Skeletal muscle satellite cell (primary cell): ENCODE data around the gene TBCA.
A peak's percentile ranks its signal among the peaks of the same experiment; 100 is the strongest.
"Not testable (repeated sequence)": the region's sequence is repeated elsewhere in the genome, so short reads cannot be mapped to it uniquely, and the experiment has no call there.

Source experiments
- H3K27me3 ChIP-seq: 2 replicates; pipeline ENCODE4 v1.7.0; 2013; ENCODE audit warnings: low read length; ENCODE audit not compliant: control insufficient read depth, insufficient read depth
- H3K36me3 ChIP-seq: 2 replicates; pipeline ENCODE4 v1.7.0; 2013; ENCODE audit warnings: mild to moderate bottlenecking, control low read depth, low read length; ENCODE audit not compliant: insufficient read depth
- H3K4me1 ChIP-seq: 2 replicates; pipeline ENCODE4 v1.7.0; 2013; ENCODE audit warnings: low read length; ENCODE audit not compliant: control insufficient read depth, insufficient read depth
- H3K4me2 ChIP-seq: 2 replicates; pipeline ENCODE4 v1.7.0; 2013; ENCODE audit warnings: mild to moderate bottlenecking, low read length
- H3K4me3 ChIP-seq: 2 replicates; pipeline ENCODE4 v1.7.0; 2013; ENCODE audit warnings: low read length
- H3K9ac ChIP-seq: 2 replicates; pipeline ENCODE4 v1.7.0; 2013; ENCODE audit warnings: mild to moderate bottlenecking, low read depth, low read length, moderate library complexity
- H3K9me3 ChIP-seq: replicated peaks from 2 replicates; pipeline ENCODE4 v1.7.0; 2013; ENCODE audit warnings: mild to moderate bottlenecking, control low read depth, low read length

Gene TBCA

DNA sequence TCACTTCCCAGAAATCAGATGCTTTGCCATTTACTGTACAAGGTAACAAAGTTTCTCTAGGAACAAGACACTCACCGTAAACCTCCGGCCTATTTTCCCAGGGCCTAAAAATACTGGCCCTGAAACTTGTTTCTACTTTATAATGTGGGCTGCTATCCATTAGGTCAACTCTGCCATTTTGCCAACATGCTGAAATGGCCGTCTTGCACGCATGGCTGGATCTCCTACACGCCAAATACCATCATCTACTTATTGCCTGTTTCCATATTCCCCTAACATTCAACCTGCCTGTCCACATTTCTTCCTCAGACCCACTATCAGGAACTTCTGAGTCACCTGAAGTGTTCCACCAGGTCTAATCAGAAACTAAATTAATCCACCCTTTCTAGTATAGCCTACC is 4.7 kb downstream of the TBCA start:
- Histone ChIP-seq H3K4me1 (peaks cover 19% of the 10 kb centered on the region), H3K9ac (no peak overlapping the region), H3K9me3 (no peaks in the 10 kb centered on the region), H3K4me3 (no peak overlapping the region), H3K27me3 (no peaks in the 10 kb centered on the region), H3K36me3 (peaks cover 31% of the 10 kb centered on the region), H3K4me2 (no peak overlapping the region)

DNA sequence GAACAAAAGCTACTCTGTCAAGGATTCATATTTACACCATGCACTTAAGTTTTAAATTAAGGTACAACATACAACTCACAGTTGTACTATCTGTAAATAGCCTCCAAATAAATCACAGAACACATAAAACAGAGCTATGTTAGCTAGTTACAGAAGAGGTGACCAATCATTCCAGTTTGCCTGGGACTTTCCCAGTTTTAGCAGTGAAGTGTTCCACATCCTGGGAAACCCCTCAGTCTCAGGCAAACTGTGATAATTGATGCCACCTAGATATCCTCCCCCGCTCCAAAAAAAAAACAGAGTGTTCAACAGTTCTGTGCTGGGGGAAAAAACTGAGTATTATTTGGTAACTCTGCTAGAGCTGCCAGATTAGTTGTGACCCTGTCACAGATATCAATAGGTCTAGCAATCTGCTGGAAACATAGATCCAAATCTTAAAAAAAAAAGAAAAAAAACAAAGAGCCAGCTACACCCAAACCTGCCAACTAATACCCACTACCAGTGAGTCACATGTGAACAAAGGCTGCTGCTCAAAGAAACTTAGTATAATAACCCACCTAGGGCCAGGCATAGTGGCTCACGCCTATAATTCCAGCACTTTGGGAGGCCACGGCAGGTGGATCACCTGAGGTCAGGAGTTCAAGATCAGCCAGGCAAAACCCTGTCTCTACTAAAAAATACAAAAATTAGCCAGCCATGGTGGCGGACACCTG is 5.7 kb downstream of the TBCA start:
- Histone ChIP-seq H3K4me1 (peaks cover 18% of the 10 kb centered on the region), H3K4me2 (no peak overlapping the region), H3K9me3 (no peaks in the 10 kb centered on the region), H3K4me3 (no peak overlapping the region), H3K9ac (no peak overlapping the region), H3K36me3 (peaks cover 31% of the 10 kb centered on the region), H3K27me3 (no peaks in the 10 kb centered on the region)

DNA sequence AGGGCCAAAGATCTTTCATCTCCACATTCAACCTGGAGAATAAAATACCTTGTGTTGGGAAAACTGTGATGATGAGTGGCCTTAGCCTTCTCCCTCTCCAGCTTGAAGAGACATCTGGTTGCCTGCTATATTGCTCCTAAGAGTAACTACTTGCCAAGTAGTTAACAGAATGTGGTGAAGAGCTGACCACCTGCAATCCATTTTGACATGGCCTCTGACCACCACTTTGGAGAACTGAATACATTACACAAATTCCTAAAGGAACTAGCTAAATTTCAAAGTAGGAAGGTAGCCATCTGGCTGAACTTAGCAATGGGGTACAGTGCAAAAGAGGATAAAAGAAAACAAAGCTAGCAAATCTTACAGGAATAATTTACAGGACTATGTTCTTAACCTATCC is 7.2 kb downstream of the TBCA start:
- Histone ChIP-seq H3K4me3 (no peak overlapping the region), H3K4me2 (no peak overlapping the region), H3K4me1 (peaks cover 6% of the 10 kb centered on the region), H3K27me3 (no peaks in the 10 kb centered on the region), H3K9ac (no peak overlapping the region), H3K9me3 (no peaks in the 10 kb centered on the region), H3K36me3 (peaks cover 30% of the 10 kb centered on the region)

DNA sequence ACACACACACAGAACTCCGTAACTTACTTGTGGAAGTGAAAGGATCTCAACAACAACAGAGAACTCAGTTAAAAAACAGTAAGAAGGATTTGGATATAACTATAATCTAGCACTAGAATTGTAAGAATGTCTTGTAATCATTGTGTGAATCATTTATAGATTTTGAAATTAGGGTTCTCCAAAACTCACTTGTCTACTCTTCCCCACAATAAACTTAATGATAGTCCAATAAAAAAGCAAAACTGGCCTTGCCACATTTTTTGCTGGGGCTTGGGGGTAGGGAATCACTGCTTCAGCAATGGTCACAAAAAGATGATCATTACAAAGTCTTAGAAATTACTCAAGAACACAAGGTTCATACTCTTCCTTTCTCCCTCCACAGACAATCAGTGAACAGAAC is 8.8 kb downstream of the TBCA start:
- no peak overlapping the region for H3K9ac ChIP-seq
- H3K4me1 ChIP-seq = no peaks in the 10 kb centered on the region
- H3K9me3 ChIP-seq = no peaks in the 10 kb centered on the region
- H3K4me3 ChIP-seq = no peak overlapping the region
- no peaks in the 10 kb centered on the region for H3K27me3 ChIP-seq
- H3K36me3 ChIP-seq = peaks cover 29% of the 10 kb centered on the region
- H3K4me2 ChIP-seq = no peak overlapping the region

DNA sequence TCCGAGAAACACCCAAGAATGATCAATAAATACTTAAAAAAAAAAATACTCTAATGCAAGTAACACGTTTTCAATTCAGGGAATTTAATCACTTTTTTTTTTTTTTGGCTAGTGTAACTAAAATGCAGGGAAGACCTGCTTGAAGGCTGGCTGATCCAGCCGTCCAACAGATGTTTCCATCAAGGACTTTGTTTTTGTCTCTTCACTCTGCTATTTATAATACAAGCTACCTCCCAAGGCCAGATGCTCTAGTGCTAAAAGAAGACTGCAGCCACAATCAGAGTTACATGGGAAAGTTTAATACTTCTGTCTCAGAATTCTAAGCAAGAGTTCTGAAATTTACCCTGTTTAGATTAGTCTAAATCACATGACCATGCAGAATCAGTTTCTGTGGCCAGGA is 14.5 kb downstream of the TBCA start:
- H3K9ac ChIP-seq = no peak overlapping the region
- peaks cover 2% of the 10 kb centered on the region for H3K36me3 ChIP-seq

DNA sequence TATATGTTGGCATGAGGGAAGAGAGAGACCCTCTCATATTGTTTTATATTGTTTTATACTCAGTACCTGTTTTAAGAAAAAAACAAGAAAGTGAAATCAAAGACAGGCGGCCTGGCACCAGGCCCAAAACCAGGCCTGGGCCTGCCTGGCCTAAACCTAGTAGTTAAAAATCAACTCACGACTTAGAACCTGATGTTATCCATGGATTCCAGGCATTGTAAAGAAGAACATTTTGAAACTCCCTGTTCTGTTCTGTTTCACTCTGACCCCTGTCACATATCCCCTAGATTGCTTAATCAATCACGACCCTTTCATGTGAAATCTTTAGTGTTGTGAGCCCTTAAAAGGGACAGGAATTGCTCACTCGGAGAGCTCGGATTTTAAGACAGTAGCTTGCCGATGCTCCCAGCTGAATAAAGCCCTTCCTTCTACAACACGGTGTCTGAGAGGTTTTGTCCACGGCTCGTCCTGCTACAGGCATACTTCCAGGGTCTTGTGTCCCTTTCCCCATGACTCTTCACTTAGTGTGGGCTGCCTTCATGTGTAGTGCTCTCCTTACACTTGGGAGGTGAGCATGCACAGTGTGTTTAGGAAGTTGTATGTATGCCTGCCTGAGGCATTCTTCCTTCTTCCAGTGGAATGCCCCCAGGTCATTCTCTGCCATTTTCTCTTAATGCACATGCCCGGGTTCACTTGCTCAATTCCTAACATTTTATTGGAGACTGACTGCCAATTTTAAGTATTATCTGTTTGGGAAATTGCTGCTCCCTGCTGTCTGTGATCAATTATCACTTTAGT is 17.8 kb downstream of the TBCA start:
- no peaks in the 10 kb centered on the region for H3K27me3 ChIP-seq
- H3K4me2 ChIP-seq = no peak overlapping the region
- H3K9ac ChIP-seq = no peak overlapping the region
- H3K36me3 ChIP-seq = peaks cover 1% of the 10 kb centered on the region
- H3K4me1 ChIP-seq = no peaks in the 10 kb centered on the region
- H3K4me3 ChIP-seq = no peak overlapping the region
- H3K9me3 ChIP-seq = no peaks in the 10 kb centered on the region

More for the DNA sequence above, 14.5 kb downstream of the TBCA start:
- Histone ChIP-seq H3K9me3 (no peaks in the 10 kb centered on the region), H3K4me2 (no peak overlapping the region), H3K4me1 (no peaks in the 10 kb centered on the region), H3K27me3 (no peaks in the 10 kb centered on the region), H3K4me3 (no peak overlapping the region)

DNA sequence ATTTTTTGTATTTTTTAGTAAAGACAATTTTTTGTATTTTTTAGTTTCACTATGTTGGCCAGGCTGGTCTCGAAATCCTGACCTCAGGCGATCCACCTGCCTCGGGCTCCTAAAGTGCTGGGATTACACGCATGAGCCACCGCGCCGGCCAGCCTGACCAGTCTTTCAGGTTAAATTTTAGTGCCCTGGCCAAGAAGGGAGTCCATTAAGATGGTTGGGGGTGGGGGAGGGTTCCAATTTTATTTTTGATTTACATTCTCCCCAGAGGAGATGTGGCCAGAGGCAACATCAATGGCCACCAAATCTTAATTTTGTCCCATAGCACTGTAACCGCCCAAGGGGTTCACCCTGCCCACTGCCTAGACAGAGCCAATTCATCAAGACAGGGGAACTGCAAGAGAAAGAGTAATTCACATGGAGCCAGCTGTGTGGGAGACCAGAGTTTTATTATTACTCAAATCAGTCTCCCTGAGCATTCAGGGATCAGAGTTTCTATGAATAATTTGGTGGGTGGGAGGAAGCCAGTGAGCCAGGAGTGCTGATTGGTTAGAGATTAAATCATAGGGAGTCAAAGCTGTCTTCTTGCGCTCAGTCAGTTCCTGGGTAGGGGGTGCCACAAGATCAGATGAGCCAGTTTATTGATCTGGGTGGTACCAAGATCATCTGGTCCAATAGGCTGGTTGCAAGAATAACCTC is 24.7 kb downstream of the TBCA start:
- Histone ChIP-seq H3K27me3 (no peaks in the 10 kb centered on the region), H3K4me3 (no peak overlapping the region), H3K9ac (no peak overlapping the region), H3K4me2 (no peak overlapping the region), H3K36me3 (no peaks in the 10 kb centered on the region), H3K4me1 (no peaks in the 10 kb centered on the region), H3K9me3 (no peaks in the 10 kb centered on the region)

DNA sequence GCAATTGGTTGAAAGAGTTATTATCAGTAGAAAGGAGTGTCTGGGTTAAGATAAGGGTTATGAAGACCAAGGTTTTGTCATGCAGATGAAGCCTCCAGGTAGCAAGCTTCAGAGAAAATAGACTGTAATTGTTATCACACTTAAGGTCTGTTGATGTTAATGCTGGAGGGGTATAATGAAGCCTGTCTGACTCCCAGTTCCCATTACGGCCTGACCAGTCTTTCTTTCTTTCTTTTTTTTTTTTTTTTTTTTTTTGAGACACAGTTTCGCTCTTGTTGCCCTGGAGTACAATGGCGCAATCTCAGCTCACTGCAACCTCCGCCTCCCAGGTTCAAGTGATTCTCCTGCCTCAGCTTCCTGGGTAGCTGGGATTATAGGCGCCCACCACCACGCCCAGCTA is 25.2 kb downstream of the TBCA start:
- not testable (repeated sequence) for H3K9me3 ChIP-seq, H3K36me3 ChIP-seq, H3K9ac ChIP-seq, H3K4me2 ChIP-seq, H3K4me1 ChIP-seq, H3K27me3 ChIP-seq, H3K4me3 ChIP-seq

DNA sequence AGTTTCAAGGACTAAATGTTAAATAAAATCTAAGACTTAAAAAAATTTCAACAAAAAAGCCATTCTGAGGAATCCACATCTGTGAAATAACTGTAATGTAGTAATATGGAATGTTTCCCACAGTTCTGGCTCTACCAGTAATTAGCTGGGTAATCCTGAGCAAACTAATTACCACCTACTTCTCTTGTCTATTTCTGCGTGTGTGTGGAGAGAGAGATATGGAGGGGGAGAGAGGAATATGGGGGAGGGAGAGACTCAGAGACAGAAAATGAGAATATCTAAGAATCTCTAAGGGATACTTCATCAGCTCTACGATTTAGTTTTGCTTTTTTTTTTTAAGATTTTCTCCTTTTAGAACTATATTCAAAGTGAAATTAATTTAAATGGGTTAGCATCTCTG is 28.0 kb downstream of the TBCA start:
- H3K36me3 ChIP-seq = no peaks in the 10 kb centered on the region
- no peak overlapping the region for H3K4me2 ChIP-seq
- no peak overlapping the region for H3K4me3 ChIP-seq
- peaks cover 9% of the 10 kb centered on the region for H3K4me1 ChIP-seq
- H3K9ac ChIP-seq = no peak overlapping the region
- H3K27me3 ChIP-seq = no peaks in the 10 kb centered on the region
- no peaks in the 10 kb centered on the region for H3K9me3 ChIP-seq

DNA sequence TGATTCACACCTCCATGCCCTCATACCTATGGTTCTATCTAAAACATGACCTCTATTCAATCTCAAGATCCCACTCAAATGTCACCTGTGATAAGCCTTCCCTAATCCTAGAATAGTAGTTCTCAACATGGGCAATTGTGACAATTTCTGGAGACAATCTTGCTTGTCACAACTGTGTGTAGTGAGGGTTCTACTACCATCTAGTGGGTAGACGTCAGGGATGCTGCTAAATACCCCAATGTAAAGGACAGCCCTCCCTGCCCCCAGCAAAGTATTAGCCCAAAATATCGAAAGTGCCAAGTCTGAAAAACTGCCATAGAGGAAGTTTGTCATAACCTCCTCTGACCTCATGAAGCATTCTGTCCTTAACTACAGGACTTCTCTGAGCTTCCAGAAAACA is 32.0 kb downstream of the TBCA start:
- Histone ChIP-seq H3K9ac (no peak overlapping the region), H3K4me3 (no peak overlapping the region), H3K27me3 (no peaks in the 10 kb centered on the region), H3K4me2 (no peak overlapping the region), H3K4me1 (peaks cover 11% of the 10 kb centered on the region), H3K9me3 (no peaks in the 10 kb centered on the region), H3K36me3 (no peaks in the 10 kb centered on the region)

DNA sequence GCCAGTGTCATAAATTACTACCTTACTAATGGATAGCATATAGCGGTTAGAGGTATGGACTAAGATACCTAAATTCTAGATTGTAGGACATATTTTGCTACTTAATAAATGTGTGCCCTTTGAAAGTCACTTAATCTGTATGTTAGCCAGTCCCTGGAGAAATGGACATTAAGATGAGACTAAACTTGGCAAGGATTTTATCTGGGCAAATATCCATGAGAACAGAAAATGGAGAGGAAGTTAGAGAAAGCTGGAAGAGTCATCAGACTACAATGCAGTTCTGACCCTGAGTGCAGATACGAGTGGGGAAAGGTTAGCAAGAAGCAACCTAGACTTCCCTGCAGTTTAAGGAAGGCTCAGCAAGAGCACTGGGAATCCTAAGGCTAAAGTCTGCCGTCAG is 33.0 kb downstream of the TBCA start:
- H3K9me3 ChIP-seq = no peaks in the 10 kb centered on the region
- peak overlapping the region; percentile 41 for H3K4me2 ChIP-seq
- peaks cover 11% of the 10 kb centered on the region for H3K4me1 ChIP-seq
- no peak overlapping the region for H3K9ac ChIP-seq
- H3K27me3 ChIP-seq = no peaks in the 10 kb centered on the region
- H3K4me3 ChIP-seq = no peak overlapping the region
- no peaks in the 10 kb centered on the region for H3K36me3 ChIP-seq
